Measurements from ENCODE around the gene PLCB2.

The PLCB2 gene

GRCh38 chr15:40309344-40309862, 1.7 kb upstream of the PLCB2 start:
- no peak for TF ChIP-seq CTCF (IDR thresholded peaks at IDR 0.05)
- no peak for TF ChIP-seq ZFX (IDR thresholded peaks at IDR 0.05; ENCODE audit: borderline replicate concordance)
- no peak overlapping the region for H3K27ac ChIP-seq

- TF ChIP-seq CTCF (IDR thresholded peaks at IDR 0.05) (no peak), ZFX (IDR thresholded peaks at IDR 0.05; ENCODE audit: borderline replicate concordance) (no peak)
- no peak overlapping the region for H3K27ac ChIP-seq
Observed at GRCh38 chr15:40306908-40307307, 827 bp downstream of the PLCB2 start.

GRCh38 chr15:40306371-40306770, 1.4 kb downstream of the PLCB2 start:
- no peak overlapping the region for H3K27ac ChIP-seq
- TF ChIP-seq ZFX (IDR thresholded peaks at IDR 0.05; ENCODE audit: borderline replicate concordance) (no peak), CTCF (IDR thresholded peaks at IDR 0.05) (no peak)

GRCh38 chr15:40305281-40305680, 2.5 kb downstream of the PLCB2 start:
- TF ChIP-seq CTCF (IDR thresholded peaks at IDR 0.05) (no peak), ZFX (IDR thresholded peaks at IDR 0.05; ENCODE audit: borderline replicate concordance) (no peak)

GRCh38 chr15:40303576-40303975, 4.2 kb downstream of the PLCB2 start:
- H3K27ac ChIP-seq: no peak overlapping the region
- TF ChIP-seq ZFX (IDR thresholded peaks at IDR 0.05; ENCODE audit: borderline replicate concordance) (no peak), CTCF (IDR thresholded peaks at IDR 0.05) (no peak)

More at GRCh38 chr15:40305281-40305680, 2.5 kb downstream of the PLCB2 start:
- no peak overlapping the region for H3K27ac ChIP-seq

GRCh38 chr15:40302981-40303380, 4.8 kb downstream of the PLCB2 start:
- no peak overlapping the region for H3K27ac ChIP-seq
- TF ChIP-seq ZFX (IDR thresholded peaks at IDR 0.05; ENCODE audit: borderline replicate concordance): no peak
- TF ChIP-seq CTCF (IDR thresholded peaks at IDR 0.05): no peak

GRCh38 chr15:40302288-40302886, 5.3 kb downstream of the PLCB2 start:
- H3K27ac ChIP-seq: no peak overlapping the region

More at GRCh38 chr15:40302288-40302886, 5.3 kb downstream of the PLCB2 start:
- TF ChIP-seq ZFX (IDR thresholded peaks at IDR 0.05; ENCODE audit: borderline replicate concordance) (no peak), CTCF (IDR thresholded peaks at IDR 0.05) (no peak)
